IMR-90 (cell line): ENCODE measurements around the gene CHD2. TPM values are rescaled to one million over a fixed set of nuclear protein-coding genes. Genes with fewer than 3 reads are reported as not detected.

Experiments used
- ATAC-seq: fragments of 200-7000 bp; cut with Tn5 transposase; 2 replicates; pipeline ENCODE4 v1.9.1; 2020; ENCODE audit warnings: low read depth, mild to moderate bottlenecking, moderate library complexity
- BruUV-seq: library from RNA; stranded (reverse); fragments of 400-500 nt; replicated peaks from 2 replicates; lab custom pipeline; 2021; lab: Mats Ljungman, UMichigan
- CTCF ChIA-PET: fragments of 300-600 bp; formaldehyde crosslinking; extraction: SDS; loops from one replicate; lab custom pipeline; 2021; ENCODE audit warnings: antibody characterized with exemption; lab: Yijun Ruan, JAX
- POLR2A ChIA-PET: fragments of 300-600 bp; sonication (Branson Sonifier 250); formaldehyde crosslinking; loops from one replicate; lab custom pipeline; 2022; ENCODE audit warnings: antibody characterized with exemption; ENCODE audit not compliant: unreplicated experiment; lab: Charles Lee
- DNase-seq: peaks from one replicate; pipeline ENCODE4 v3.0.0; 2013
- H2AFZ ChIP-seq: replicated peaks from 2 replicates; pipeline ENCODE3; 2013; ENCODE audit warnings: low read length, mild to moderate bottlenecking; ENCODE audit not compliant: poor library complexity
- H2AK5ac ChIP-seq: 2 replicates; pipeline ENCODE4 v1.6.1; 2013; ENCODE audit warnings: low read depth, low read length, inconsistent platforms
- H2AK9ac ChIP-seq: replicated peaks from 2 replicates; pipeline ENCODE3; 2013; ENCODE audit warnings: mild to moderate bottlenecking, low read depth, low read length, moderate library complexity; ENCODE audit not compliant: poor library complexity
- H2BK120ac ChIP-seq: 2 replicates; pipeline ENCODE4 v1.6.1; 2013; ENCODE audit warnings: low read depth, low read length, inconsistent platforms
- H2BK15ac ChIP-seq: 3 replicates; pipeline ENCODE4 v1.6.1; 2013; ENCODE audit warnings: low read depth, low read length, inconsistent platforms
- H2BK20ac ChIP-seq: 2 replicates; pipeline ENCODE4 v1.6.1; 2013; ENCODE audit warnings: low read depth, mild to moderate bottlenecking, inconsistent platforms, low read length, moderate library complexity
- H2BK5ac ChIP-seq: 2 replicates; pipeline ENCODE4 v1.6.1; 2013; ENCODE audit warnings: mild to moderate bottlenecking, low read depth, low read length, inconsistent platforms; ENCODE audit not compliant: poor library complexity, severe bottlenecking
- H3K14ac ChIP-seq: replicated peaks from 2 replicates; pipeline ENCODE4 v1.6.1; 2013; ENCODE audit warnings: low read depth, low read length, inconsistent platforms
- H3K18ac ChIP-seq: 2 replicates; pipeline ENCODE4 v1.6.1; 2013; ENCODE audit warnings: low read depth, low read length, control low read depth
- H3K23ac ChIP-seq: 2 replicates; pipeline ENCODE4 v1.6.1; 2013; ENCODE audit warnings: low read depth, low read length, inconsistent platforms
- H3K27ac ChIP-seq: 2 replicates; pipeline ENCODE4 v1.5.1; 2013; ENCODE audit warnings: mild to moderate bottlenecking, control low read depth, low read length; ENCODE audit not compliant: insufficient read depth
- H3K27me3 ChIP-seq: 2 replicates; pipeline ENCODE4 v1.6.1; 2013; ENCODE audit warnings: low read length; ENCODE audit not compliant: control insufficient read depth, insufficient read depth
- H3K36me3 ChIP-seq: 2 replicates; pipeline ENCODE4 v1.6.1; 2013; ENCODE audit warnings: low read length, mixed read lengths; ENCODE audit not compliant: control insufficient read depth, insufficient read depth
- H3K4ac ChIP-seq: 2 replicates; pipeline ENCODE4 v1.6.1; 2013; ENCODE audit warnings: low read depth, low read length, inconsistent platforms
- H3K4me1 ChIP-seq: 2 replicates; pipeline ENCODE4 v1.6.1; 2013; ENCODE audit warnings: low read length, mixed read lengths; ENCODE audit not compliant: control insufficient read depth, insufficient read depth
- H3K4me2 ChIP-seq: 2 replicates; pipeline ENCODE4 v1.6.1; 2013; ENCODE audit warnings: low read depth, mild to moderate bottlenecking, control low read depth, low read length, moderate library complexity
- H3K4me3 ChIP-seq: 2 replicates; pipeline ENCODE4 v1.5.1; 2013; ENCODE audit warnings: low read depth, mild to moderate bottlenecking, control low read depth, low read length, moderate library complexity; ENCODE audit not compliant: insufficient read depth
- H3K56ac ChIP-seq: 2 replicates; pipeline ENCODE4 v1.6.1; 2013; ENCODE audit warnings: low read length, inconsistent platforms; ENCODE audit not compliant: insufficient read depth; ENCODE audit errors: extremely low read depth
- H3K79me1 ChIP-seq, 2 experiments: 2 replicates each; pipeline ENCODE4 v1.6.1; 2013; ENCODE audit warnings: low read length in 2 of 2, inconsistent platforms in 1 of 2, low read depth in 1 of 2
- H3K9ac ChIP-seq: 2 replicates; pipeline ENCODE4 v1.6.1; 2013; ENCODE audit warnings: low read depth, low read length, control low read depth
- H3K9me1 ChIP-seq: 2 replicates; pipeline ENCODE4 v1.6.1; 2013; ENCODE audit warnings: low read length, inconsistent platforms; ENCODE audit not compliant: insufficient read depth
- H3K9me3 ChIP-seq: 2 replicates; pipeline ENCODE4 v1.6.1; 2013; ENCODE audit warnings: low read length; ENCODE audit not compliant: control insufficient read depth, insufficient read depth
- H4K20me1 ChIP-seq: 2 replicates; pipeline ENCODE4 v1.6.1; 2013; ENCODE audit warnings: low read length, inconsistent platforms; ENCODE audit not compliant: insufficient read depth
- H4K5ac ChIP-seq: 2 replicates; pipeline ENCODE4 v1.6.1; 2013; ENCODE audit warnings: mild to moderate bottlenecking, low read depth, low read length, control low read depth
- H4K8ac ChIP-seq, 2 experiments: 2 replicates each; pipeline ENCODE4 v1.6.1; 2013; ENCODE audit warnings: low read depth in 2 of 2, low read length in 2 of 2, control low read depth in 1 of 2, inconsistent platforms in 1 of 2
- H4K91ac ChIP-seq: 2 replicates; pipeline ENCODE4 v1.6.1; 2013; ENCODE audit warnings: low read depth, low read length, inconsistent platforms; ENCODE audit not compliant: insufficient read depth
- BHLHE40 ChIP-seq: fragments of 150-350 bp; IDR thresholded peaks from 2 replicates; pipeline ENCODE4 v1.6.1; 2016; ENCODE audit warnings: mild to moderate bottlenecking, low read depth, low read length
- CEBPB ChIP-seq: IDR thresholded peaks from 2 replicates; pipeline ENCODE4 v1.6.1; 2012; ENCODE audit warnings: low read depth, low read length, improper control_type of control experiment
- CHD1 ChIP-seq: IDR thresholded peaks from 2 replicates; pipeline ENCODE4 v1.6.1; 2012; ENCODE audit warnings: low read depth, low read length, improper control_type of control experiment
- MAZ ChIP-seq: IDR thresholded peaks from 2 replicates; pipeline ENCODE4 v1.6.1; 2012; ENCODE audit warnings: low read depth, mild to moderate bottlenecking, low read length, improper control_type of control experiment, moderate library complexity, borderline replicate concordance
- MXI1 ChIP-seq: IDR thresholded peaks from 2 replicates; pipeline ENCODE4 v1.6.1; 2012; ENCODE audit warnings: low read depth, mild to moderate bottlenecking, low read length, moderate library complexity, borderline replicate concordance
- NFE2L2 ChIP-seq: fragments of 150-350 bp; IDR thresholded peaks from 2 replicates; pipeline ENCODE4 v1.6.1; 2016; ENCODE audit warnings: low read depth, mild to moderate bottlenecking, low read length
- RAD21 ChIP-seq: IDR thresholded peaks from 2 replicates; pipeline ENCODE4 v1.6.1; 2012; ENCODE audit warnings: low read length, improper control_type of control experiment
- RCOR1 ChIP-seq: IDR thresholded peaks from 2 replicates; pipeline ENCODE4 v1.6.1; 2012; ENCODE audit warnings: mild to moderate bottlenecking, low read length, improper control_type of control experiment; ENCODE audit not compliant: insufficient replicate concordance
- RFX5 ChIP-seq: IDR thresholded peaks from 2 replicates; pipeline ENCODE4 v1.8.0; 2012; ENCODE audit warnings: low read depth, mild to moderate bottlenecking, low read length, moderate library complexity
- SMC3 ChIP-seq: fragments of 150-350 bp; IDR thresholded peaks from 2 replicates; pipeline ENCODE4 v1.6.1; 2016; ENCODE audit warnings: low read depth, mild to moderate bottlenecking, antibody characterized with exemption, low read length, moderate library complexity
- WGBS, 2 experiments: methylation state at CpG; one replicate each; pipeline versions ENCODE4 v1.1.5 to v1.1.7; 2013; ENCODE audit warnings: missing lambda C conversion rate in 2 of 2; ENCODE audit not compliant: insufficient read length in 1 of 2; ENCODE audit errors: extremely low coverage in 2 of 2; 5-methylcytosine and 5-hydroxymethylcytosine counted together
- dilution Hi-C: fragments of 300-500 bp; cut with HindIII; formaldehyde crosslinking; loops from one replicate; pipeline ENCODE4 v1.14.3; 2018; ENCODE audit warnings: low sequenced_read_pairs; ENCODE audit not compliant: unreplicated experiment
- in situ Hi-C: fragments of 300-500 bp; cut with MboI; formaldehyde crosslinking; loops from 3 replicates; pipeline ENCODE4 v1.14.3; 2019; ENCODE audit warnings: low sequenced_read_pairs, inconsistent platforms, mixed read lengths
- intact Hi-C: fragments of 100-400 bp; cut with micrococcal nuclease; formaldehyde crosslinking; loops from 2 replicates; pipeline ENCODE4 v1.10.0; 2022
- polyA plus RNA-seq, 3 experiments: library from polyadenylated mRNA; depleted of rRNA; stranded (reverse); fragments of >200 nt; gene quantifications; 2 replicates each; pipeline ENCODE4 v1.2.3, GENCODE V29; 2012; ENCODE audit warnings: low replicate concordance in 1 of 3
- total RNA-seq: library from RNA; depleted of rRNA; stranded (reverse); fragments of >200 nt; gene quantifications from 2 replicates; pipeline ENCODE4 v1.2.3, GENCODE V29; 2012
- TF ChIP-seq, protein P1 (sequence below): fragments of 150-350 bp; IDR thresholded peaks from 2 replicates; pipeline ENCODE4 v1.6.1; 2017; ENCODE audit warnings: mild to moderate bottlenecking, antibody characterized with exemption, low read length, low read depth

Gene CHD2
- total and polyA plus RNA-seq, 2 of the 4 experiments (the other 2 are of a cell fraction): 44.9 to 64.7 TPM

DNA sequence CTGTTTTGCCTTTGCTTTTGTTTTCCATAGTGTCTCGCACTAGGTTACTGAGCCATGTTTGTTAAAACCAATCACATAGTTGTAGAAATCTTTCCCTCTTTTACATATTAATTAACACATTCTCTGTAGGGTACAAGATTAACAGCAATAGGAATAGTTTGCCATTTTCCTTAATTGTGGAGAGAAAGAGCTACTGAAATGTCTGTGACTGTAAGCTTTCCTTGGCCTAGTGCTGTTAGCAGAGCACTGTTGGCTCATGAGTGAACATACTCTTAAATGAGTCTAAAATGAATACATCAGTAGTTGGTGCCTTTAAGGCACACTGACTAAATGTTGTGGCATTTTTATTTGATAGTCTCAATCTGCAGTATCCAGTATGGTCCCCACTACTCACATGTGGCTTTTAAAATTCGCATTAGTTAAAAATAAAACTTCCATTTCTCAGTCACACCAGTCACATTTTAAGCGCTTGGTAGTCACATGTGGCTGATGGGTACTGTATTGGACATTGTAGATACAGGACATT is 28.2 kb downstream of the CHD2 start:
- Histone ChIP-seq H2BK5ac (peak overlapping the region; percentile 18), H4K5ac (no peak overlapping the region), H3K36me3 (peaks cover 60% of the 10 kb centered on the region), H3K4me3 (no peak overlapping the region), H4K20me1 (peaks cover 20% of the 10 kb centered on the region), H3K4me2 (no peak overlapping the region), H2AK5ac (no peak overlapping the region), H2BK15ac (no peak overlapping the region), H2AK9ac (no peak overlapping the region), H2AFZ (no peak overlapping the region), H3K9me1 (peaks cover 6% of the 10 kb centered on the region; the same call in 1 of the 2 replicates), H3K9me3 (no peaks in the 10 kb centered on the region), H3K4me1 (peaks cover 17% of the 10 kb centered on the region), H3K14ac (no peak overlapping the region), H2BK20ac (no peak overlapping the region), H3K4ac (no peak overlapping the region), H3K23ac (peak overlapping the region; percentile 31; the same call in 1 of the 2 replicates), H3K27ac (no peak overlapping the region), H4K91ac (no peak overlapping the region), H3K27me3 (no peaks in the 10 kb centered on the region), H3K18ac (no peak overlapping the region), H4K8ac (no peak overlapping the region), H3K56ac (no peak overlapping the region), H3K9ac (no peak overlapping the region), H2BK120ac (no peak overlapping the region), H3K79me1 (peaks cover 17 to 55% of the 10 kb centered on the region in 2 experiments; a peak in 3 of 4 replicates)
- TF ChIP-seq MAZ (no peak), CEBPB (no peak), RCOR1 (no peak), CHD1 (no peak), MXI1 (no peak), NFE2L2 (no peak), RAD21 (no peak), BHLHE40 (no peak), RFX5 (no peak), SMC3 (no peak)
- TF ChIP-seq, protein P1, sequence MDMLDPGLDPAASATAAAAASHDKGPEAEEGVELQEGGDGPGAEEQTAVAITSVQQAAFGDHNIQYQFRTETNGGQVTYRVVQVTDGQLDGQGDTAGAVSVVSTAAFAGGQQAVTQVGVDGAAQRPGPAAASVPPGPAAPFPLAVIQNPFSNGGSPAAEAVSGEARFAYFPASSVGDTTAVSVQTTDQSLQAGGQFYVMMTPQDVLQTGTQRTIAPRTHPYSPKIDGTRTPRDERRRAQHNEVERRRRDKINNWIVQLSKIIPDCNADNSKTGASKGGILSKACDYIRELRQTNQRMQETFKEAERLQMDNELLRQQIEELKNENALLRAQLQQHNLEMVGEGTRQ: no peak
- ChIA-PET POLR2A (interaction anchor here (0.5 kb wide), 1 partner anchor 119 kb away, joined by 3 read pairs; no protein-coding TSS in a partner anchor), CTCF (no interaction called here)
- ATAC-seq (no peak), DNase-seq (no peak)
- dilution Hi-C loops (loop anchor here (25.0 kb wide), 1 partner anchor 116 kb away; no protein-coding TSS in a partner anchor), in situ Hi-C loops (no loop called here), intact Hi-C loops (no loop called here)
- BruUV-seq: no TSS peak
- no CpG with 5 or more reads among the region's 3 CpGs for WGBS, 2 experiments
